ENCODE data around the gene HSBP1.

HSBP1 gene

GRCh38 chr16:83840060-83840617 is 32.4 kb downstream of the HSBP1 start:
- DNase-seq = no peak

GRCh38 chr16:83842291-83842690 is 34.5 kb downstream of the HSBP1 start:
- DNase-seq = no peak

DNA sequence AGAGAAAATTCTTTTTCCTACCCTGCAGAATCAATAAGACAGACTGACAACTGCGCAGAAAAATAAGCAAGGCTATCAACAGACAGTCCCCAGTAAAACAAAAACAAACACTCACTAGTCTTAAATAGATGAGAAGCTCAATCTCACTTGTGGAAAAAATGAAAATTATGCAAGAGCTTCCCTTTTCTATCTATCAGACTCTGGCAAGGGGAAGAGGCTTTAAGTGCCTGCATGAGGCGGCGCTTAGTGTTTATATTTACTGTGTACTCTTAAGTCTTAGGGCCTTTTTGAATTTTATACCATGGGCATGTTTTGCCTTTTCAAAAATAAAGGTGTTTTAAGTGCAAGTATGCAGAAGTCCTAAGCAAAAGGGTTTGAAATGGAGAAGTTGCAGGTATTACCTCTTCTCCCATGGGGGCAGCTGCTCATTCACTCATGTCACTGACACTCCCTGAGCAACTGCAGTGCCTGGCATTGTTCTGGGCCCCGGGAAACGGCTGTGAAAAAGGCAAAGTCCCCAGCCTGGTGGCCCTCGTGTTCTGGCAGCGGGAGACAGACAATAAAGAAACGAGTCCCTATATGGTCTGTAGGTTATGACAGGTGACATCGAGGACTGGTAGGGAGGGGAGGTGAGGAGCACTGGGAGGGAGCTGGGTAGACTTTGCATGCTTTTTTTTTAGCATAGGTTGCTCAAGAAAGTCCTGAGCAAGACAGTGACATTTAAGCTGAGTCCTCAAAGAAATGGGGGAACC is 35.2 kb downstream of the HSBP1 start:
- DNase-seq = no peak

- DNase-seq = no peak
These were observed 35.9 kb downstream of the HSBP1 start for GRCh38 chr16:83843657-83844056.

GRCh38 chr16:83845263-83845662 is 37.5 kb downstream of the HSBP1 start:
- DNase-seq = peak; percentile 19

GRCh38 chr16:83847371-83848225 is 39.8 kb downstream of the HSBP1 start:
- DNase-seq = no peak

- DNase-seq = no peak
These were observed 41.6 kb downstream of the HSBP1 start for GRCh38 chr16:83849421-83849820.

DNA sequence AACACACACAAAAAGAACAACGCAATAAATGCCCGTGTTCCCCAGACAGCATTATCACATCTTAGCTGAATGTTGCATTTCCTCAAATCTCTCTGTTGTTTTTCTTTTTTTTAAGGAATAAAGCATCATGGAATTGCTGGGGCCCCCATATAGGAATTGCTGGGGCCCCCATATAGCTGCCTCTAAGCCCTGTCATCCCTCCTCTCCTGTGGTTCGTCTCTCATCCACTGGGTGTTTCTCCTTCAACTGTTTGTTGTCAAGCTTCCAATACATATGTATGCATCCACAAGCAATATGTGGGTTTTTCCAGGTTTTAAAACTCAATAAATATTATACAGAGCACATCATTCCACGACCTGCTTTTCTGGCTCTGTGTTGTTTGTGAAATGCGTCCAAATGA is 43.2 kb downstream of the HSBP1 start:
- DNase-seq = no peak

- peak; percentile 24 for DNase-seq
These were observed 43.7 kb downstream of the HSBP1 start for GRCh38 chr16:83851473-83851872.

- DNase-seq = no peak
These were observed 45.0 kb downstream of the HSBP1 start for GRCh38 chr16:83852774-83853173.

DNA sequence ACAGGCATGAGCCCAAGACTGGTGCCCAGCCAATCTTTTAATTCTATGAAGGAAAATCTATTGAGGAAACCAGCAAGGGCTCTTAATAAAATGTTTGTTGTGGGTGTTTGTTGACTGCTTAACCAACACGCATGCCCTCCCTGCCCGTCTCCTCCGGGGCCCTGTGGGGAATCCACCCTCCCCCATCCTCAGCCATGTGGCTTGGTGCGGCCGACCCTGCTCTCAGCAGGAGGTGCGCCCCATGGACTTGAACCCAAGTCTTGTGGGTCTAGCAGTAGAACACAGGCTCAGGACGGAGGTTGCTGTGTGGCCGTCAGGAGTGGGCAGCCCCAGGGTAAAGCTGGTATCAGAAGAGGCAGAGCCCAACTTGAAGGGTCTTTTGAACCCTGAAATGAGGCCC is 46.1 kb downstream of the HSBP1 start:
- peak; percentile 37 for DNase-seq

DNA sequence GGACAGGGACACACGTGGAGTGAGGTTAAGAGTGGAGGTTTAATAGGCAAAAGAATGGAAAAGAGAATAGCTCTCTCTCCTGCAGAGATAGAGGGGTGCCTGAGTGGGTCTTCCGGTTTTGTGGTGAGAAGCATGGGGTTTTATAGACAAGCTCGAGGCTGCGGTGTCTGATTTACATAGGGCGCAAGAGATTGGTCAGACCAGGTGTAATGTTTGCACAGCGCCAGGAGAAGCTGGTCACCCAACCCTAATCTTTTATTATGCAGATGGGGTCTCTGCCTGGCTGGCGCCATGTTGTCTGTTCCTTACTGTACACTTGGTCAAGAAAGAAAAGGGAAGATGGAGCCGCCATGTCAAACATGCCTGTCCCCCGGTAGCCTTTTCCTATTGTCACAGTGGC is 46.6 kb downstream of the HSBP1 start:
- no peak for DNase-seq

GRCh38 chr16:83856792-83857191 is 49.0 kb downstream of the HSBP1 start:
- DNase-seq = no peak

- DNase-seq = no peak
These were observed 51.5 kb downstream of the HSBP1 start for GRCh38 chr16:83859265-83859664.

DNA sequence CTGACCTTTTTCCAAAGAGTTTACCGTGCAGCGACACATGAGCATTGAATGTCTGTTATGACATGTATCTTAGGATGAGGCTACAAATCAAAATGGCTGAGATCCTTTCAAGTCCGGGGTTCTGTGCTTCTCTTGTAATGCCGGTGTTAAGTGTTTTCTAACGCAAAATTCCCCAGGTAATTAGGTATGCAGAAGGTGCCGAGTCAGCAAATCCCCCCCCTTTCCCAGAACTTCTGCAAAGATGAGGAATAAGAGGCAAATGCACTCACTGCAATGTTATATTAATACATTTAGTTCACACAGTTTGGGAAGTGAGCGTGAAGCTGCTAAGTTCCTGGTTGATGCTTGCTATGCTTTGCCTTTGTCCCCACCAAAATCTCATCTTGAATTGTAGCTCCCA is 54.9 kb downstream of the HSBP1 start:
- no peak for DNase-seq

GRCh38 chr16:83863682-83864081 is 55.9 kb downstream of the HSBP1 start:
- no peak for DNase-seq

Measured in activated CD8-positive, alpha-beta memory T cell treated with anti-CD3 and anti-CD28 coated beads for 24 hours (primary cell).